Measurements from ENCODE around the gene TENT4A. TPM values are rescaled to one million over a fixed set of nuclear protein-coding genes. Genes with fewer than 3 reads are reported as not detected.

The TENT4A gene
- total RNA-seq, 4 donors from 2014 or later, result 8.0 to 30.7 (median 17.9) TPM

DNA sequence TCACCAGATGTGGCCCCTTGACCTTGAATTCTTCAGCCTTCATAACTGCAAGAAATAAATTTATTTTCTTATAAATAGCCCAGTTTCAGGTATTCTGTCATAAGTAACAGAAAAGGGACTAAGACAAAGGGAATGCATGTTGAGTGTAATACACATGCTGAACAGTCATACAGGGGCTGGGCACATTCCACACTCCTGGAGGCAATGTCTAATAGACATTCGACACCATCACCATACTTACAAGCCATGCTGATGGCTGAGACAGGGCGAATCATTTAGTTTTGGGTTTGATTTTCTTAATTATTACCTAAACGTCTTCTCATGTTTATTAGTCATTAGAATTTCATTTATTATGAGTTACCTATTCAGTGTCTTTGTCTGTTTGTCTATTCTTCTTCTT is 68.5 kb downstream of the TENT4A start:
- Histone ChIP-seq H3K4me1 (no peaks in the 10 kb centered on the region), H3K27ac (no peak overlapping the region), H3K36me3 (no peaks in the 10 kb centered on the region), H3K9me3 (no peaks in the 10 kb centered on the region), H3K4me3 (no peak overlapping the region), H3K27me3 (no peaks in the 10 kb centered on the region)
- no peak for DNase-seq
- 57 to 59% methylated on average over 3 of the region's 3 CpGs for WGBS, 2 donors
- intact Hi-C loops (cut with DNase I), result no loop called here
- no peak for TF ChIP-seq POLR2A (IDR thresholded peaks at IDR 0.05)
- TF ChIP-seq, protein P1, sequence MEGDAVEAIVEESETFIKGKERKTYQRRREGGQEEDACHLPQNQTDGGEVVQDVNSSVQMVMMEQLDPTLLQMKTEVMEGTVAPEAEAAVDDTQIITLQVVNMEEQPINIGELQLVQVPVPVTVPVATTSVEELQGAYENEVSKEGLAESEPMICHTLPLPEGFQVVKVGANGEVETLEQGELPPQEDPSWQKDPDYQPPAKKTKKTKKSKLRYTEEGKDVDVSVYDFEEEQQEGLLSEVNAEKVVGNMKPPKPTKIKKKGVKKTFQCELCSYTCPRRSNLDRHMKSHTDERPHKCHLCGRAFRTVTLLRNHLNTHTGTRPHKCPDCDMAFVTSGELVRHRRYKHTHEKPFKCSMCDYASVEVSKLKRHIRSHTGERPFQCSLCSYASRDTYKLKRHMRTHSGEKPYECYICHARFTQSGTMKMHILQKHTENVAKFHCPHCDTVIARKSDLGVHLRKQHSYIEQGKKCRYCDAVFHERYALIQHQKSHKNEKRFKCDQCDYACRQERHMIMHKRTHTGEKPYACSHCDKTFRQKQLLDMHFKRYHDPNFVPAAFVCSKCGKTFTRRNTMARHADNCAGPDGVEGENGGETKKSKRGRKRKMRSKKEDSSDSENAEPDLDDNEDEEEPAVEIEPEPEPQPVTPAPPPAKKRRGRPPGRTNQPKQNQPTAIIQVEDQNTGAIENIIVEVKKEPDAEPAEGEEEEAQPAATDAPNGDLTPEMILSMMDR (IDR thresholded peaks at IDR 0.05), result no peak

GRCh38 chr5:6783787-6784186 is 70.6 kb downstream of the TENT4A start:
- H3K9me3 ChIP-seq, result no peaks in the 10 kb centered on the region
- no peaks in the 10 kb centered on the region for H3K4me1 ChIP-seq
- DNase-seq, result no peak
- 81 to 84% methylated on average over 2 of the region's 2 CpGs for WGBS, 2 donors
- TF ChIP-seq, protein P1 (IDR thresholded peaks at IDR 0.05), result no peak
- no peak for TF ChIP-seq POLR2A (IDR thresholded peaks at IDR 0.05)
- intact Hi-C loops (cut with DNase I), result no loop called here
- H3K27me3 ChIP-seq, result no peaks in the 10 kb centered on the region
- H3K4me3 ChIP-seq, result no peak overlapping the region
- no peak overlapping the region for H3K27ac ChIP-seq
- no peaks in the 10 kb centered on the region for H3K36me3 ChIP-seq

DNA sequence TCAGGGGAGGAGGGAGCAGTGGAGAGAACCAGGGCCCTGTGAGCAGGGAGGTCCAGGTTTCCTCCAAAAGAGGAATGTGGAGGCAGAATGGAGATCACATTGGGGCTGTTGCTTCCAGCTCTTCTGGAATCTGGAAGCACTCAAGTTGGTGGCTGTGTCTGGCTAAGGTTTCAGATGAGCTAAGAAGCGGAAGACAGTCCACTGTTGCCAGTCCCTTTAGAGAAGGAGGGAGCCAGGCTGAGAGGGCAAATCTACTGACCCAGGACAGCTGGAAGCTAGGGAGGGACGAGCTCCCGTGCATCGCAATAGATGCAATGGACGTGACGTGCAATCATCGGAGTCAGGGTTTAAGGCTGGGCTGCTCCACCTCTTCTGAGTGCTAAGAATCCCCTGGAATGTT is 71.2 kb downstream of the TENT4A start:
- no peaks in the 10 kb centered on the region for H3K36me3 ChIP-seq
- H3K9me3 ChIP-seq, result no peaks in the 10 kb centered on the region
- no peak overlapping the region for H3K27ac ChIP-seq
- no peak for TF ChIP-seq POLR2A (IDR thresholded peaks at IDR 0.05)
- TF ChIP-seq, protein P1 (IDR thresholded peaks at IDR 0.05), result no peak
- intact Hi-C loops (cut with DNase I), result no loop called here
- no peak overlapping the region for H3K4me3 ChIP-seq
- no peaks in the 10 kb centered on the region for H3K27me3 ChIP-seq
- no peak for DNase-seq
- H3K4me1 ChIP-seq, result no peaks in the 10 kb centered on the region
- WGBS, 2 donors, result 81 to 93% methylated on average over 4 to 7 of the region's 7 CpGs

GRCh38 chr5:6785161-6785860 is 72.1 kb downstream of the TENT4A start:
- Histone ChIP-seq H3K36me3 (no peaks in the 10 kb centered on the region), H3K27me3 (peaks cover 0 to 2% (median 0%) of the 10 kb centered on the region in 4 donors), H3K9me3 (no peaks in the 10 kb centered on the region), H3K4me3 (no peak overlapping the region), H3K27ac (no peak overlapping the region), H3K4me1 (no peaks in the 10 kb centered on the region)
- WGBS, 2 donors, result 83 to 87% methylated on average over 6 of the region's 6 CpGs
- no peak for TF ChIP-seq POLR2A (IDR thresholded peaks at IDR 0.05)
- TF ChIP-seq, protein P1 (IDR thresholded peaks at IDR 0.05), result no peak
- intact Hi-C loops (cut with DNase I), result no loop called here
- no peak for DNase-seq

GRCh38 chr5:6785861-6786180 is 72.6 kb downstream of the TENT4A start:
- Histone ChIP-seq H3K27me3 (peaks cover 0 to 7% (median 0%) of the 10 kb centered on the region in 4 donors), H3K27ac (no peak overlapping the region), H3K36me3 (no peaks in the 10 kb centered on the region), H3K4me3 (no peak overlapping the region), H3K9me3 (no peaks in the 10 kb centered on the region), H3K4me1 (no peaks in the 10 kb centered on the region)
- 81 to 93% methylated on average over 2 of the region's 2 CpGs for WGBS, 2 donors
- intact Hi-C loops (cut with DNase I), result no loop called here
- DNase-seq, result no peak
- TF ChIP-seq, protein P1 (IDR thresholded peaks at IDR 0.05), result no peak
- no peak for TF ChIP-seq POLR2A (IDR thresholded peaks at IDR 0.05)

Measured in esophagus squamous epithelium (tissue), 5 donors.